ENCODE measurements around the gene COMMD1.
"Not testable (repeated sequence)": the region's sequence is repeated elsewhere in the genome, so short reads cannot be mapped to it uniquely, and the experiment has no call there.

COMMD1 gene

DNA sequence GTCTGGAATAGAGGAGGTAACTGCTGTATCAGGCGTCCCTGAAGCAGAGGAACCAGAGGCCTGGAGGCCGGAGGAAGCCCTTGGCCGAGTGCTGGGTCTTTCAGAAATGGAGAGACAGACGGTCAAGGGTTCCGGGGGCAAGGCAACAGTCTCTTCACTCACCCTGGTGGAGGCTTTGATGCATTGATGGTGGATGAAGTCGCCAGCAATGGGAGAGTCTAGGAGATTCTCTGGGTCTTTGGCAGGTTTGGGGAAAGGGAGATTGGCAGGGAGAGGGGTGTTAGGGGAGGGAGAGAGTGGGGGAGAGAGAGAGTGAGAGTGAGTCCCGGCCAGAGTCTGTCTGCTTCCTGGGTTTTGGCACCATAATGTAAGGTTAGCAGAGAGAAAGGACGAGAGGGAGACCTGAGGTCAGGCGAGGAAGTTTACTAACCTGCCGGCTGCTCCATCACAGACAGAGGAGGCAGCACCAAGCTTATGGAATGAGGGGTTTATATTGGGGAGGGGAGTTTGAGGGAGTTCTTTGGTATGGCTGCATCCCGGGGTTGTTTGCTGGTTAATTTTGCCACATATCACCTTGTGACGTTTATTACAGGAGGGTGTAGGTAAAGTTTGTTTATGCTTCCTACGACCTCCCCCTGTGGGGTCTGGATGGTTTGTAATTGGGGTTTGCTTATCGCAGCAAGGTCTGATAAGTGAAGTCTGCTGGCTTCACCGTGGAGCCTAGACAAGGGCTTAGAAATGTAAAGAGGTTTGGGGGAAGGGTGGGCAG is 19.6 kb downstream of the COMMD1 start:
- DNase-seq (ENCODE audit: low read depth in 2 of 2) = no peak

- no peak for DNase-seq (ENCODE audit: low read depth in 2 of 2)
Measured at GRCh38 chr2:61926531-61927477, 21.3 kb downstream of the COMMD1 start.

DNA sequence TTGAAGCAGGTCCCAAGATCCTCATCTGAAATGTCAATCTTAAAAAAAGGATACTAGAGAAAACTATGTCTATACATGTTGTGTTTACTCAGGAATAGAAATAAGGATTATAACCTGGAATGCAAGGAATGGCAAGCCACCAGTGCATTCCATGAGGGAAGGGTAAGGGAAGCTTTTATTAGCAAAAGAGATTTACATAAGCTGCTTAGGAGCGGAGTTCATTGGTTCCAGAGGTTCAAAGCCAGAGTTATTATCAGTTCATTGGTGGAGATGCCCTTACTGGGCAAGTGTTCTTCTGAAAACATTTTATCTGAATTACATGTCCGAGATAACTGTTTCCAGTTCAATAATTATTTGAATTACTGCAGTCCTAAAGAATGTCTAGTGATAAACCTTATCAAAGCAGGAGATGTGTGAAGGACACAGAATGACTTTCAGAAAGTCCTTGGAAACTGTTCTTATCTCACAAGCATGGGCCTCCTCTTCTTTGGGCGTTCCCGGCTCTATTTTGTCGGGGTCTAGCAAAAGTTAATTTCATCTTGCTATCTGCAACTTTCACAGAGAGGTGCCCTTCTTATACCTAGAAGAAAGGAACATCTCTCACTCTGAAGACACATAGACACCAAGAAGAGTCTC is 23.5 kb downstream of the COMMD1 start:
- no peak for DNase-seq (ENCODE audit: low read depth in 2 of 2)

- no peak for DNase-seq (ENCODE audit: low read depth in 2 of 2)
Measured at GRCh38 chr2:61937098-61937497, 31.6 kb downstream of the COMMD1 start.

DNA sequence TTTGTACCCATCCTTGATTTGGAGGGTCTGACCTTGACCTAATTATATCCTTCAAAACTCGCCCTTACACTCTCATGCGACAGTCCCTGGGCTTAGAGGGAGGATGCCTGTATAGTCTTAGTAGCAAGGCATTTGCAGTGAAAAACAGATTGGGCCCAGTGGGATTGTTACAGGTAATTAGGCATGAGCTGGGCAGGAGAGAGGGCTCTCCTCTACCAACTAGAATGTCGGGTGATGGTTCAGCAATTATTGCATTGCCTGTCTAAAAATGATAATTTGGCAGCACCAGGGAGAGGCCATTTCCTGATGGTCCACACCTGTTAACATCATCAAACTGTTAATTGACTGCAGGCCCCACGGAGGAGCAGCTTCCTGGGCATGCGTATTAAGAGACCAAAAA is 32.4 kb downstream of the COMMD1 start:
- no peak for DNase-seq (ENCODE audit: low read depth in 2 of 2)

GRCh38 chr2:61938511-61938910 is 33.0 kb downstream of the COMMD1 start:
- no peak for DNase-seq (ENCODE audit: low read depth in 2 of 2)

DNA sequence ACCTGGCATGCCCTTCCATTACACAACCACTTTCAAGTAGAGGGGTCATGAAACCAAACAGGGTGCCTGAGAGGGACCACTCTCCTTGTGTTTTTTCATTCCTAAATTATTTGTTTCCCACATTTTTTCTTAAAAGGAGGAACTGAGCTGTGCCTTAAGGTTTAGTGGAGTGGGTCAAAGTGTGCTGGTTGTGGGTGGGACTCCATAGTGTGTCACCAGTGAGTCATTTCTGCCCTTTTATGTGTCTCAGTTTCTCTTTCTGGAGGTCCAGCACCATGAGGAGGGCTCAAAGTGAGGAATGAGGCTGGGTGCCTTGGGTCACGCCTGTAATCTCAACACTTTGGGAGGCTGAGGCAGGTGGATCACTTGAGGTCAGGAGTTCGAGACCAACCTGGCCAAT is 37.8 kb downstream of the COMMD1 start:
- no peak for DNase-seq (ENCODE audit: low read depth in 2 of 2)

- DNase-seq (ENCODE audit: low read depth in 2 of 2) = no peak
Measured at GRCh38 chr2:61946666-61947065, 41.2 kb downstream of the COMMD1 start.

- no peak for DNase-seq (ENCODE audit: low read depth in 2 of 2)
Measured at GRCh38 chr2:61948661-61949457, 43.4 kb downstream of the COMMD1 start.

- no peak for DNase-seq (ENCODE audit: low read depth in 2 of 2)
Measured at GRCh38 chr2:61949458-61949713, 43.9 kb downstream of the COMMD1 start.

- no peak for DNase-seq (ENCODE audit: low read depth in 2 of 2)
Measured at GRCh38 chr2:61949714-61950560, 44.5 kb downstream of the COMMD1 start.

DNA sequence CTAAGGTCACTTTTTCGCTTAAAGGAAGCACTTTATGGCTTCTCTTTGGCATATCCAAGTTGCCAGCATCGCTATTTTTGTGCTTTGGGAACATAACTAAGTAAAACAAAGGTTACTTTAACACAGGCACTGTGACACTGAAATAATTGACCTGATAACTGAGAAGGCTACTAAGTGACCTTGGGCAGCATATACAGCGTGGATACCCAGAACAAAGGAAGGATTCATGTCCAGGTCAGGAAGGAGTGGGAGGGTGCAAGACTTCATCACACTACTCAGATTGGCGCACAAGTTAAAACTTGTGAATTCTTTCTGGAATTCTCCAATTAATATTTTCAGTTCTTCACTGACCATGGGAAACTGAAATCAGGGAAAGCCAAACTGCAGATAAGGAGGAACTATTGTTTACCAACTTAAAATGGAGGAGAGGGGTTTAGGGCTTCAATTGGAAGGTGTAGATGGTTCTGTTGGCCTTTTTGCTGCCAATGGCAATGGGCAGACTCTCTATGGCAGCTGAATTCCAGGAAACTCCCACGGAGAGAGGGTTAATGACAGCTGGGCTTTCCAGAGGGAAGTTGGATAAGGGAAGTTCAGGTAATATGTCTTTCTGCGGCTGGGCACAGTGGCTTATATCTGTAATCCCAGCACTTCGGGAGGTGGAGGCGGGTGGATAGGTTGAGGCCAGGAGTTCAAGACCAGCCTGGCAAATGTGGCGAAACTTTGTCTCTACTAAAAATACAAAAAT is 45.3 kb downstream of the COMMD1 start:
- no peak for DNase-seq (ENCODE audit: low read depth in 2 of 2)

DNA sequence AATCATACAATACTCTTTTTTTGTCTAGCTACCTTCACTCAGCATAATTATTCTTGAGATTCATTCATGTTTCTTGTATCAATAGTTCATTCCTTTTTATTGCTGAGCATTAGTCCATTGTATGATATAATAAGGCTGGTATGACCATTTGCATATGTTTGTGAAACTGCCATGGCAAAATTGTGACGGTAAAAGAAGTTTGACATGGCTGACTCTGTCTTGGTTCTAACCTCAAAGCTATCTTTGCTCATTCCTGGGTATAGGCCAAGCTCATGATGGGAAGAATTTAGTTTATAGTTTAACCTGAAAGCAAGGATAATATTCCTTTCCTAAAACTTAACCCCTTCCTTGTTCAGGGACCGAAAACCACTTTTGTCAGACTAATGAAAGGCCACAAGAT is 46.4 kb downstream of the COMMD1 start:
- no peak for DNase-seq (ENCODE audit: low read depth in 2 of 2)

- DNase-seq (ENCODE audit: low read depth in 2 of 2) = no peak
Measured at GRCh38 chr2:61952288-61952687, 46.8 kb downstream of the COMMD1 start.

DNA sequence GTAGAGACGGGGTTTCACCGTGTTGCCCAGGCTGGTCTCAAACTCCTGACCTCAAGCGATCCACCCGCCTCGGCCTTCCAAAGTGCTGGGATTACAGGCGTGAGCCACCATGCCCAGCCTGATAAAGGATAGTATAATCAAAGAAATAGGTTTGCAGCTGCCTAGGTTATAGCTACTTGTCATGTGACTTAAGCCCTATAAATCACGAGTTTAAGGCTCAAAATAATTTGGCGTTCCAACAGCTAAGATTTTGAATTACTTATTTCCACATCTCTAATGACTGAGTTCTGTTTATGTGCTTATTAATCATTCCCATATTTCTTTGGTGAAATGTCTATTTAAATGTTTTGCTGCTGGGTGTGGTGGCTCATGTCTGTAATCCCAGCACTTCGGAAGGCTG is 49.4 kb downstream of the COMMD1 start:
- DNase-seq (ENCODE audit: low read depth in 2 of 2) = not testable (repeated sequence)

DNA sequence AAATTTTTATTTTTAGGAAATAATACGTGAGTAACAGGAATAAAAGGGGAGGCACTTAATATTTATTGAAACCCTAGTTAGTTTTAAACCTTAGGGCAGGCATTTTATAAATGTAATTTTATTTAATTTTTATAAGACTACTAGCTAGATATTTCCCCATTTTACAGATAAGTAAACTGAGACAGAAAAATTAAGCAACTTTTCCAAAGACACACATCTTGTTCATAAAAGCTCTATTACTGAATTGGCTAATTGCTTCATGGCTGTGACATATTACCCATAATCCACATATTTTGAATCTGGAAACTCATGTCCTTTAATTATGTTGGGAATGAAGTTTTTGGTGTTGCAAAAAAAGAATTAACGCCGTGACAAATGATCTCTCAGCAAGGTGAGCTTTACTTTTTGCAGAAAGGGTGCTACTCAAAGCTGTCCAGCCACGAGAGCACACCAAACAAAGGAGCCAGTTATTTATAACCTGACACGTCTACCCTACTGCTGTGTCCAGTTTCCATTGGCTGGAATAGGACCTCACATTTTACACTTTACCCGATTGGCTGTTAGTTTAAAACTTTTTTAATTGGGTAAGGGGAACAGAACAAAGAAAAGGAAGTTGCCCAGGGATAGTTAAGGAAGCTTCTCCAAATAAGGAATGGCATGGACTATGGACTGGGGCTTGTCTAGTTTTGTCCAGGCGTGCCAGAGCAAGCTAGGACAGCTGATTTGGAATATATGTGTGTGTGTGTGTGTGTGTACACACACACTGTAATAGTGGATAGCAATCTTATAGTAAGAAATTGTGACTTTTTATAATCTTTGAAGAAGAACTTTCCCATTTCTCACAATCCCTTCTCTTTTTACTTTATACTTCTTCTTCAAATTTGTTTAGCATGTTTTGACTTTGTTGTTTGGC is 54.2 kb downstream of the COMMD1 start:
- no peak for DNase-seq (ENCODE audit: low read depth in 2 of 2)

DNA sequence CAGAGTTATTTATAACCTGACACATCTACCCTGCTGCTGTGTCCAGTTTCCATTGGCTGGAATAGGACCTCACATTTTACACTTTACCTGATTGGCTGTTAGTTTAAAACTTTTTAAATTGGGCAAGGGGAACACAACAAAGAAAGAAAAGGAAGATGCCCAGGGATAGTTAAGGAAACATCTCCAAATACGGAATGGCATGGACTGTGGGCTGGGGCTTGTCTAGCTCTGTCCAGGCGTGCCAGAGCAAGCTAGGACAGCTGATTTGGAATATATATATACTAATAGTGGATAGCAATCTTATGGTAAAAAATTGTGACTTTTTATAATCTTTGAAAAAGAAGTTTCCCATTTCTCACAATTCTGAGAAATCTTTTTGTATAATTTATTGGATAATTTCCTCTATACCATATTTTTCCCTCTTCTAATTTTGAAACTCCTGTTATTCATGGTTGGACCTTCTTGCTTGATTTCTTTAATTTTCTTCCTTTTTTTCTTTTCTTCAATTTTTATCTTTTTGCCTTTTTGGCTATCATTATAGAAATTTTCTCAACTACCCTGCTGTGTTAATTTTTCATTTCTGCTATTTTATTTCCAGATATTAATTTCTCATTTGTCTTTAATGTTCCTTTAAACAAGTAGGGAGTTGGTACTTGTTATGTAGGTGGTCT is 55.9 kb downstream of the COMMD1 start:
- DNase-seq (ENCODE audit: low read depth in 2 of 2) = no peak

- no peak for DNase-seq (ENCODE audit: low read depth in 2 of 2)
Measured at GRCh38 chr2:61962095-61962984, 56.9 kb downstream of the COMMD1 start.

Measured in fibroblast of skin of left quadriceps (primary cell).